Mammary epithelial cell (primary cell): ENCODE data around the gene TGOLN2.
"Not testable (repeated sequence)": the region's sequence is repeated elsewhere in the genome, so short reads cannot be mapped to it uniquely, and the experiment has no call there.

Experiments
- CTCF ChIP-seq, 2 donors: IDR thresholded peaks in 1 of 2; conservative IDR thresholded peaks in 1 of 2; 2 replicates each; pipeline ENCODE4 v1.5.1; 2011 to 2012; ENCODE audit warnings: inconsistent platforms in 2 of 2, low read length in 2 of 2, mild to moderate bottlenecking in 2 of 2, control low read depth in 1 of 2, low read depth in 1 of 2; ENCODE audit not compliant: insufficient read depth in 1 of 2; ENCODE audit errors: extremely low read depth in 1 of 2
- EZH2 ChIP-seq: IDR thresholded peaks from 2 replicates; pipeline ENCODE4 v1.6.1; 2012; ENCODE audit warnings: low read length, inconsistent platforms, borderline replicate concordance

- TF ChIP-seq CTCF (conservative IDR thresholded peaks at IDR 0.05 in 1 of 2, IDR thresholded peaks at IDR 0.05 in 1 of 2; ENCODE audit: extremely low read depth in 1 of 2, insufficient read depth in 1 of 2, low read depth in 1 of 2, low read length in 2 of 2); EZH2: not testable (repeated sequence)
Observed at GRCh38 chr2:85343207-85343895, 15.6 kb upstream of the TGOLN2 start.
